GM12864 (cell line): ENCODE measurements around the gene FBXL16.
"Not testable (repeated sequence)": the region's sequence is repeated elsewhere in the genome, so short reads cannot be mapped to it uniquely, and the experiment has no call there.

Experiments used
- DNase-seq: peaks from one replicate; pipeline ENCODE4 v3.0.0-alpha.2; 2011; ENCODE audit warnings: low read depth
- H3K4me3 ChIP-seq: 2 replicates; pipeline ENCODE4 v1.5.1; 2011; ENCODE audit warnings: mild to moderate bottlenecking, low read depth, low read length, control low read depth
- TF ChIP-seq, protein P1 (sequence below): IDR thresholded peaks from 2 replicates; pipeline ENCODE4 v1.5.1; 2011; ENCODE audit warnings: low read depth, mild to moderate bottlenecking, moderate library complexity, low read length, control low read depth, inconsistent platforms; ENCODE audit errors: missing control alignments

Gene FBXL16

GRCh38 chr16:705431-706188, at the start of gene FBXL16:
FBXL16 (minus strand) TSS chr16:705801; CDS start chr16:697405, 8,396 bp downstream.
- TF ChIP-seq, protein P1, sequence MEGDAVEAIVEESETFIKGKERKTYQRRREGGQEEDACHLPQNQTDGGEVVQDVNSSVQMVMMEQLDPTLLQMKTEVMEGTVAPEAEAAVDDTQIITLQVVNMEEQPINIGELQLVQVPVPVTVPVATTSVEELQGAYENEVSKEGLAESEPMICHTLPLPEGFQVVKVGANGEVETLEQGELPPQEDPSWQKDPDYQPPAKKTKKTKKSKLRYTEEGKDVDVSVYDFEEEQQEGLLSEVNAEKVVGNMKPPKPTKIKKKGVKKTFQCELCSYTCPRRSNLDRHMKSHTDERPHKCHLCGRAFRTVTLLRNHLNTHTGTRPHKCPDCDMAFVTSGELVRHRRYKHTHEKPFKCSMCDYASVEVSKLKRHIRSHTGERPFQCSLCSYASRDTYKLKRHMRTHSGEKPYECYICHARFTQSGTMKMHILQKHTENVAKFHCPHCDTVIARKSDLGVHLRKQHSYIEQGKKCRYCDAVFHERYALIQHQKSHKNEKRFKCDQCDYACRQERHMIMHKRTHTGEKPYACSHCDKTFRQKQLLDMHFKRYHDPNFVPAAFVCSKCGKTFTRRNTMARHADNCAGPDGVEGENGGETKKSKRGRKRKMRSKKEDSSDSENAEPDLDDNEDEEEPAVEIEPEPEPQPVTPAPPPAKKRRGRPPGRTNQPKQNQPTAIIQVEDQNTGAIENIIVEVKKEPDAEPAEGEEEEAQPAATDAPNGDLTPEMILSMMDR, result no peak
- H3K4me3 ChIP-seq, result no peak within 1 kb of the TSS
- no peak for DNase-seq

- TF ChIP-seq, protein P1, result no peak
- no peak overlapping the region for H3K4me3 ChIP-seq
- DNase-seq, result no peak
Observed at GRCh38 chr16:754656-755055, 49.1 kb upstream of the FBXL16 start.

DNA sequence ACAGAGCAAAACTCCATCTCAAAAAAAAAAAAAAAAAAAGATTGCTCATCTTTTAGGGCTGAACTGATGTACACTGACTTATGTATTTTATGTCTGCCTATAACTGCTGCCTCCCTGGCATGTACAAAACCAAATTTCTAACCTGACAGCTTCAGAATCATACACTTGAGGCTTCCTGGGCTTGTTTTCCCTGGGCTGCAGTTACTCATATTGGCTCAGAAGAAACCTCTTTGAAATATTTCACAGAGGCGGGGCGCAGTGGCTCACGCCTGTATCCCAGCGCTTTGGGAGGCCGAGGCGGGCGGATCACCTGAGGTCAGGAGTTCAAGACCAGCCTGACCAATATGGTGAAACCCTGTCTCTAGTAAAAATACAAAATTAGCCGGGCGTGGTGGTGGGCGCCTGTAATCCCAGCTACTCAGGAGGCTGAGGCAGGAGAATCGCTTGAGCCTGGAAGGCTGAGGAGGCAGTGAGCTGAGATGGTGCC, 48.6 kb upstream of the FBXL16 start:
- H3K4me3 ChIP-seq, DNase-seq: not testable (repeated sequence)

- no peak for DNase-seq
Observed at GRCh38 chr16:752007-752312, 46.4 kb upstream of the FBXL16 start.

DNA sequence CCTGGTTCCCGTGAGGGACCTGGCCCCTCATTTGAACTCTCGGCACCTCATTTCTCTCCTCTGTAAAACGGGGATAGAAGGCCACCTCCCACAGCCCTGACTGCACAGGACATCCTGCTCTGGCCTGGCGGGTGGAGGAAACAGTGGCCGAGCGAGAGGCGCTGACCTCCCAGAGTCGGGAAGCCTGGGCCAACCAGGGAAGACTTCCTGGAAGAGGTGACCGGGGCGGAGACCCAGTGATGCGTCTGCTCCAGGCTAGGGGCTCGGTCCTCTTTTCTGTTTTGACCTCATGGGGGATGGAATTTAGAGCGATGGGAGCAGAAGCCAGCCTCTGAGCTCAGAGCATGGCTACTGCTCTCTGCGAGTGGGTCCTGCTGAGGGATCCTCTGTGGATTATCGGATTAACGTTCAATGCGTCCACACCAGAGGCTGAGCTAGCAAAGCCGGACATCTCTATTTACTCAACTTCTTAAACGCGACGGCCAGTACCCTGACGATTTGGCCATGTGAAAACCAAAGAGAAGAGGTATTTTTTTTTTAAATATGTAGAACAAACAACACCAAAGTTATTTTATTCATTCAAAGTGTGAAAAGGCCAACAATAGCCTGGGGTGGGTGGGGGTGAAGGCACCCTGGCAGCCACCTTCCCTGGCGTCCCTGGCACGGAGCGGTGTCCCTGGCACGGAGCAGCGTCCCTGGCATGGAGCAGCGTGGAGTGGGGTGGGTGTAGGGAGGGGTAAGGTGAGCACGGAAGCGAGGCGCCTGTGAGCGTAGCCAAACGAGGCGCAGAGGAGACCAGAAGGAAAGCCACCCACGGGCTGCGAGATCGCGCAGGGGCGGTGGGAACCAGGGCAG, 45.8 kb upstream of the FBXL16 start:
- no peak for DNase-seq
- TF ChIP-seq, protein P1, result no peak
- no peak overlapping the region for H3K4me3 ChIP-seq

More at GRCh38 chr16:752007-752312, 46.4 kb upstream of the FBXL16 start:
- H3K4me3 ChIP-seq, result no peak overlapping the region
- TF ChIP-seq, protein P1, result no peak

- H3K4me3 ChIP-seq, result no peak overlapping the region
- TF ChIP-seq, protein P1, result no peak
- DNase-seq, result no peak
Observed at GRCh38 chr16:750485-750884, 44.9 kb upstream of the FBXL16 start.

- no peak overlapping the region for H3K4me3 ChIP-seq
- DNase-seq, result no peak
- TF ChIP-seq, protein P1, result no peak
Observed at GRCh38 chr16:749010-749409, 43.4 kb upstream of the FBXL16 start.
